ENCODE data around the gene RCVRN. TPM values are rescaled to one million over a fixed set of nuclear protein-coding genes. Genes with fewer than 3 reads are reported as not detected.

The RCVRN gene
- polyA plus RNA-seq (2013): 0.04 TPM

DNA sequence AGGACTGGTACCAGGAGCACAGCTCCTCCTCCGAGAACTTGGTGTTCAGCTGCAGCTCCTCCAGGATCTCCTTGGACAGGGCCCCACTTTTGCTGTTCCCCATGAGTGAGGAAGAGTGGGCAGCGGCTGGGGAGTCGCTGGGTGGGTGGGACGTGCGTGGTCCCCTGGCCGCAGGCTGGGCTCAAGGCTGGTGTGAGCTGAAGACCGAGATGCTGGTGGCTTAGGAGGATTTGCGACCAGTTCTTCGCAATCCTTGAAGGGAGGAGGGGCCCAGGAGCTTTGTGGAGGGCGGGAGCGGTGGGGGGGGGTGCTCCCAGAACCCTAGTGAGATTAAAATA is at the start of gene RCVRN:
RCVRN (minus strand) TSS at position 194 of the 338 bp plus-strand sequence; CDS start at position 103, 91 bp downstream.
- H3K4me3 ChIP-seq (ENCODE audit: control insufficient read depth in 1 of 7, extremely low read depth in 1 of 7, insufficient read depth in 4 of 7, low read depth in 2 of 7, low read length in 6 of 7): no peak within 1 kb of the TSS
- peaks cover 0 to 30% (median 2%) of the 10 kb centered on the region in 5 experiments for H3K27me3 ChIP-seq (replicated peaks in 2 of 5; ENCODE audit: control insufficient read depth in 4 of 5, insufficient read depth in 5 of 5, low read length in 4 of 5)
- ChIA-PET CTCF (interaction anchor here (1.1 kb wide), 1 partner anchor 24 kb away, joined by 3 read pairs; no protein-coding TSS in a partner anchor), POLR2A (no interaction called here)
- no peak for DNase-seq
- WGBS (ENCODE audit: insufficient coverage): 99% methylated on average over 10 of the region's 11 CpGs
- no peak within 1 kb of the TSS for H3K27ac ChIP-seq (ENCODE audit: insufficient read depth in 1 of 2, low read depth in 1 of 2, low read length in 2 of 2, poor library complexity in 1 of 2, severe bottlenecking in 2 of 2)
- no peaks in the 10 kb centered on the region for H3K9me3 ChIP-seq (ENCODE audit: control extremely low read depth in 1 of 5, control insufficient read depth in 4 of 5, insufficient read depth in 2 of 5, low read depth in 1 of 5, low read length in 4 of 5)
- no peaks in the 10 kb centered on the region for H3K4me1 ChIP-seq (ENCODE audit: control extremely low read depth in 1 of 4, control insufficient read depth in 4 of 4, insufficient read depth in 4 of 4, low read length in 3 of 4)
- H3K36me3 ChIP-seq (ENCODE audit: control insufficient read depth in 4 of 4, insufficient read depth in 4 of 4, low read length in 3 of 4): no peaks in the 10 kb centered on the region

GRCh38 chr17:9953492-9953891 is 48.4 kb upstream of the RCVRN start:
- H3K27me3 ChIP-seq (replicated peaks in 2 of 5; ENCODE audit: control insufficient read depth in 4 of 5, insufficient read depth in 5 of 5, low read length in 4 of 5): no peaks in the 10 kb centered on the region
- 95% methylated on average over 10 of the region's 10 CpGs for WGBS (ENCODE audit: insufficient coverage)
- H3K4me3 ChIP-seq (ENCODE audit: control insufficient read depth in 1 of 7, extremely low read depth in 1 of 7, insufficient read depth in 4 of 7, low read depth in 2 of 7, low read length in 6 of 7): no peak overlapping the region
- no peaks in the 10 kb centered on the region for H3K4me1 ChIP-seq (ENCODE audit: control extremely low read depth in 1 of 4, control insufficient read depth in 4 of 4, insufficient read depth in 4 of 4, low read length in 3 of 4)
- DNase-seq: no peak
- CTCF ChIA-PET: no interaction called here
- POLR2A ChIA-PET: no interaction called here
- no peak overlapping the region for H3K27ac ChIP-seq (ENCODE audit: insufficient read depth in 1 of 2, low read depth in 1 of 2, low read length in 2 of 2, poor library complexity in 1 of 2, severe bottlenecking in 2 of 2)
- no peaks in the 10 kb centered on the region for H3K36me3 ChIP-seq (ENCODE audit: control insufficient read depth in 4 of 4, insufficient read depth in 4 of 4, low read length in 3 of 4)
- H3K9me3 ChIP-seq (ENCODE audit: control extremely low read depth in 1 of 5, control insufficient read depth in 4 of 5, insufficient read depth in 2 of 5, low read depth in 1 of 5, low read length in 4 of 5): no peaks in the 10 kb centered on the region

- Histone ChIP-seq H3K36me3 (ENCODE audit: control insufficient read depth in 4 of 4, insufficient read depth in 4 of 4, low read length in 3 of 4) (no peaks in the 10 kb centered on the region), H3K4me1 (ENCODE audit: control extremely low read depth in 1 of 4, control insufficient read depth in 4 of 4, insufficient read depth in 4 of 4, low read length in 3 of 4) (no peaks in the 10 kb centered on the region), H3K27me3 (replicated peaks in 2 of 5; ENCODE audit: control insufficient read depth in 4 of 5, insufficient read depth in 5 of 5, low read length in 4 of 5) (no peaks in the 10 kb centered on the region), H3K9me3 (ENCODE audit: control extremely low read depth in 1 of 5, control insufficient read depth in 4 of 5, insufficient read depth in 2 of 5, low read depth in 1 of 5, low read length in 4 of 5) (no peaks in the 10 kb centered on the region), H3K4me3 (ENCODE audit: control insufficient read depth in 1 of 7, extremely low read depth in 1 of 7, insufficient read depth in 4 of 7, low read depth in 2 of 7, low read length in 6 of 7) (no peak overlapping the region), H3K27ac (ENCODE audit: insufficient read depth in 1 of 2, low read depth in 1 of 2, low read length in 2 of 2, poor library complexity in 1 of 2, severe bottlenecking in 2 of 2) (no peak overlapping the region)
- ChIA-PET CTCF (no interaction called here), POLR2A (no interaction called here)
- 94% methylated on average over 5 of the region's 5 CpGs for WGBS (ENCODE audit: insufficient coverage)
- no peak for DNase-seq
Observed at GRCh38 chr17:9951803-9952202, 46.7 kb upstream of the RCVRN start.

- WGBS (ENCODE audit: insufficient coverage): 96% methylated on average over 7 of the region's 10 CpGs
- DNase-seq: no peak
- Histone ChIP-seq H3K36me3 (ENCODE audit: control insufficient read depth in 4 of 4, insufficient read depth in 4 of 4, low read length in 3 of 4) (no peaks in the 10 kb centered on the region), H3K27ac (ENCODE audit: insufficient read depth in 1 of 2, low read depth in 1 of 2, low read length in 2 of 2, poor library complexity in 1 of 2, severe bottlenecking in 2 of 2) (no peak overlapping the region), H3K4me1 (ENCODE audit: control extremely low read depth in 1 of 4, control insufficient read depth in 4 of 4, insufficient read depth in 4 of 4, low read length in 3 of 4) (no peaks in the 10 kb centered on the region), H3K27me3 (replicated peaks in 2 of 5; ENCODE audit: control insufficient read depth in 4 of 5, insufficient read depth in 5 of 5, low read length in 4 of 5) (no peaks in the 10 kb centered on the region), H3K9me3 (ENCODE audit: control extremely low read depth in 1 of 5, control insufficient read depth in 4 of 5, insufficient read depth in 2 of 5, low read depth in 1 of 5, low read length in 4 of 5) (no peaks in the 10 kb centered on the region), H3K4me3 (ENCODE audit: control insufficient read depth in 1 of 7, extremely low read depth in 1 of 7, insufficient read depth in 4 of 7, low read depth in 2 of 7, low read length in 6 of 7) (no peak overlapping the region)
- ChIA-PET CTCF (interaction anchor here (1.3 kb wide), 1 partner anchor 9 kb away, joined by 3 read pairs; no protein-coding TSS in a partner anchor), POLR2A (no interaction called here)
Observed at GRCh38 chr17:9948928-9949327, 43.9 kb upstream of the RCVRN start.

GRCh38 chr17:9944704-9945103 is 39.6 kb upstream of the RCVRN start:
- POLR2A ChIA-PET: no interaction called here
- H3K27ac ChIP-seq (ENCODE audit: insufficient read depth in 1 of 2, low read depth in 1 of 2, low read length in 2 of 2, poor library complexity in 1 of 2, severe bottlenecking in 2 of 2): no peak overlapping the region
- peaks cover 0 to 7% (median 3%) of the 10 kb centered on the region in 4 experiments for H3K4me1 ChIP-seq (ENCODE audit: control extremely low read depth in 1 of 4, control insufficient read depth in 4 of 4, insufficient read depth in 4 of 4, low read length in 3 of 4)
- WGBS (ENCODE audit: insufficient coverage): 98% methylated on average over 7 of the region's 7 CpGs
- H3K36me3 ChIP-seq (ENCODE audit: control insufficient read depth in 4 of 4, insufficient read depth in 4 of 4, low read length in 3 of 4): peaks cover 0 to 7% (median under 1%) of the 10 kb centered on the region in 4 experiments
- no peak overlapping the region for H3K4me3 ChIP-seq (ENCODE audit: control insufficient read depth in 1 of 7, extremely low read depth in 1 of 7, insufficient read depth in 4 of 7, low read depth in 2 of 7, low read length in 6 of 7)
- no peaks in the 10 kb centered on the region for H3K9me3 ChIP-seq (ENCODE audit: control extremely low read depth in 1 of 5, control insufficient read depth in 4 of 5, insufficient read depth in 2 of 5, low read depth in 1 of 5, low read length in 4 of 5)
- CTCF ChIA-PET: no interaction called here
- DNase-seq: no peak
- H3K27me3 ChIP-seq (replicated peaks in 2 of 5; ENCODE audit: control insufficient read depth in 4 of 5, insufficient read depth in 5 of 5, low read length in 4 of 5): no peaks in the 10 kb centered on the region

GRCh38 chr17:9943343-9943742 is 38.3 kb upstream of the RCVRN start:
- WGBS (ENCODE audit: insufficient coverage): 89% methylated on average over 8 of the region's 9 CpGs
- CTCF ChIA-PET: interaction anchor here (1.0 kb wide), 1 partner anchor 16 kb away, joined by 3 read pairs; no protein-coding TSS in a partner anchor

GRCh38 chr17:9942885-9943284 is 37.8 kb upstream of the RCVRN start:
- Histone ChIP-seq H3K4me1 (ENCODE audit: control extremely low read depth in 1 of 4, control insufficient read depth in 4 of 4, insufficient read depth in 4 of 4, low read length in 3 of 4) (peaks cover 0 to 7% (median 3%) of the 10 kb centered on the region in 4 experiments), H3K9me3 (ENCODE audit: control extremely low read depth in 1 of 5, control insufficient read depth in 4 of 5, insufficient read depth in 2 of 5, low read depth in 1 of 5, low read length in 4 of 5) (peaks cover 0 to 9% (median 2%) of the 10 kb centered on the region in 5 experiments), H3K27me3 (replicated peaks in 2 of 5; ENCODE audit: control insufficient read depth in 4 of 5, insufficient read depth in 5 of 5, low read length in 4 of 5) (no peaks in the 10 kb centered on the region), H3K36me3 (ENCODE audit: control insufficient read depth in 4 of 4, insufficient read depth in 4 of 4, low read length in 3 of 4) (peaks cover 0 to 7% (median 2%) of the 10 kb centered on the region in 4 experiments), H3K27ac (ENCODE audit: insufficient read depth in 1 of 2, low read depth in 1 of 2, low read length in 2 of 2, poor library complexity in 1 of 2, severe bottlenecking in 2 of 2) (no peak overlapping the region), H3K4me3 (ENCODE audit: control insufficient read depth in 1 of 7, extremely low read depth in 1 of 7, insufficient read depth in 4 of 7, low read depth in 2 of 7, low read length in 6 of 7) (no peak overlapping the region)
- WGBS (ENCODE audit: insufficient coverage): 38% methylated on average over 12 of the region's 13 CpGs
- POLR2A ChIA-PET: no interaction called here
- peak in 1 of 3 donors; percentile 8 for DNase-seq
- CTCF ChIA-PET: interaction anchor here (1.0 to 1.6 kb wide), 2 partner anchors 16 kb away, joined by 3 to 7 read pairs; no protein-coding TSS in a partner anchor

More at GRCh38 chr17:9943343-9943742, 38.3 kb upstream of the RCVRN start:
- peaks cover 0 to 7% (median 2%) of the 10 kb centered on the region in 4 experiments for H3K36me3 ChIP-seq (ENCODE audit: control insufficient read depth in 4 of 4, insufficient read depth in 4 of 4, low read length in 3 of 4)
- DNase-seq: no peak
- no peak overlapping the region for H3K4me3 ChIP-seq (ENCODE audit: control insufficient read depth in 1 of 7, extremely low read depth in 1 of 7, insufficient read depth in 4 of 7, low read depth in 2 of 7, low read length in 6 of 7)
- no peaks in the 10 kb centered on the region for H3K27me3 ChIP-seq (replicated peaks in 2 of 5; ENCODE audit: control insufficient read depth in 4 of 5, insufficient read depth in 5 of 5, low read length in 4 of 5)
- no peak overlapping the region for H3K27ac ChIP-seq (ENCODE audit: insufficient read depth in 1 of 2, low read depth in 1 of 2, low read length in 2 of 2, poor library complexity in 1 of 2, severe bottlenecking in 2 of 2)
- H3K9me3 ChIP-seq (ENCODE audit: control extremely low read depth in 1 of 5, control insufficient read depth in 4 of 5, insufficient read depth in 2 of 5, low read depth in 1 of 5, low read length in 4 of 5): peaks cover 0 to 5% (median 0%) of the 10 kb centered on the region in 5 experiments
- peaks cover 0 to 7% (median 3%) of the 10 kb centered on the region in 4 experiments for H3K4me1 ChIP-seq (ENCODE audit: control extremely low read depth in 1 of 4, control insufficient read depth in 4 of 4, insufficient read depth in 4 of 4, low read length in 3 of 4)
- POLR2A ChIA-PET: no interaction called here

All from common myeloid progenitor, CD34-positive (primary cell).